ENCODE data around the gene OSBPL9.

- TF ChIP-seq, protein P1, sequence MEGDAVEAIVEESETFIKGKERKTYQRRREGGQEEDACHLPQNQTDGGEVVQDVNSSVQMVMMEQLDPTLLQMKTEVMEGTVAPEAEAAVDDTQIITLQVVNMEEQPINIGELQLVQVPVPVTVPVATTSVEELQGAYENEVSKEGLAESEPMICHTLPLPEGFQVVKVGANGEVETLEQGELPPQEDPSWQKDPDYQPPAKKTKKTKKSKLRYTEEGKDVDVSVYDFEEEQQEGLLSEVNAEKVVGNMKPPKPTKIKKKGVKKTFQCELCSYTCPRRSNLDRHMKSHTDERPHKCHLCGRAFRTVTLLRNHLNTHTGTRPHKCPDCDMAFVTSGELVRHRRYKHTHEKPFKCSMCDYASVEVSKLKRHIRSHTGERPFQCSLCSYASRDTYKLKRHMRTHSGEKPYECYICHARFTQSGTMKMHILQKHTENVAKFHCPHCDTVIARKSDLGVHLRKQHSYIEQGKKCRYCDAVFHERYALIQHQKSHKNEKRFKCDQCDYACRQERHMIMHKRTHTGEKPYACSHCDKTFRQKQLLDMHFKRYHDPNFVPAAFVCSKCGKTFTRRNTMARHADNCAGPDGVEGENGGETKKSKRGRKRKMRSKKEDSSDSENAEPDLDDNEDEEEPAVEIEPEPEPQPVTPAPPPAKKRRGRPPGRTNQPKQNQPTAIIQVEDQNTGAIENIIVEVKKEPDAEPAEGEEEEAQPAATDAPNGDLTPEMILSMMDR (conservative IDR thresholded peaks at IDR 0.05): no peak
- no peak for TF ChIP-seq EZH2 (IDR thresholded peaks at IDR 0.05; ENCODE audit: low read depth)
These were observed 123.8 kb downstream of the OSBPL9 start for GRCh38 chr1:51740652-51741051.
